Suprapubic skin (tissue), 3 donors: ENCODE measurements around the gene CCDC78.

Source experiments
- EP300 ChIP-seq: sonication (generic); formaldehyde crosslinking; IDR thresholded peaks from one replicate; pipeline ENCODE4 v1.6.1; 2017; ENCODE audit warnings: antibody characterized with exemption
- TF ChIP-seq, protein P1 (sequence below), 2 donors: fragments of 200-600 bp in 1 of 2; fragments of 450-650 bp in 1 of 2; sonication (generic) in 1 of 2; IDR thresholded peaks; one replicate each; pipeline ENCODE4 v1.5.1; 2016 to 2019; ENCODE audit warnings: antibody characterized with exemption in 2 of 2, mild to moderate bottlenecking in 1 of 2, moderate library complexity in 1 of 2

DNA sequence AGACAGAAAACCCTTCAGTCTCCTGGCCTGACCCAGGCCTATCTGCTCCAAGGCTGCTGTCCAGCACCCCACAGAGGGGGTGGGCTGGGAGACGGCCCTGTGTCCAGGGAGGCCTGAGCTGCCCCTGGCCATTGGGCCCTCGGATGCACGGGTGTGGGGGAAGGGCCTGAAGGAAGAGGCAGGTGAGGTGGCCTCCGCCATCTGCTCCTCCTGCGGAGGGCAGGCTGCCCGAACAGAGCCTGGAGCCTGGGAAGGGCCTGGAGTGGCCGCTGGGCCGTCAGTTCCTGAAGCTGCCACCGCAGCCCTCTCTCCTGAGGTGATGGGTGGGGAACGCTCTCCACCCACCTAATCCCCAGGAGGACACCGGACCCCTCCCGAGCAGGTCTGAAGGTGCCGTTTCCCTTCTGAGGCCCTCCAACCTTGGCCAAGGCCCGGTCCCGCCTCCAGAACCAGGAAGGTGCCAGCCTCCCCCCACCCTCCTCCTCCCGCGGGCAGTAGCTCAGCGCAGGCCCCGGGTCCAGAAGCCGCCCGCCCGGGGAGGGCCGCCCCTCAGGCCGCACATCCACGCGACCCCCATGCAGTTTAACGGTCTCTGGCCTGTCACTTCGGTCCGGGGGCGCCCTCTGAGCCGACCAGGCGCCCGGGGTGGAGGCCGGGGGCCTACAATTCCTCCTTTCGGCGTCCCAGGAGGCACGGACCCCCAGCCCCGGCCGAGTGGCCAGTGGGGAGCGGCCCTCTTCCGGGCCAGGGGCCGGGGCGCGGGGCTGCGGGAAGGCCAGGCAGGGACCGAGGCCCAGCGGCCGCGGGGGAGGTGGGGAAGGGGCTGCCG is 21.5 kb downstream of the CCDC78 start:
- TF ChIP-seq, protein P1, sequence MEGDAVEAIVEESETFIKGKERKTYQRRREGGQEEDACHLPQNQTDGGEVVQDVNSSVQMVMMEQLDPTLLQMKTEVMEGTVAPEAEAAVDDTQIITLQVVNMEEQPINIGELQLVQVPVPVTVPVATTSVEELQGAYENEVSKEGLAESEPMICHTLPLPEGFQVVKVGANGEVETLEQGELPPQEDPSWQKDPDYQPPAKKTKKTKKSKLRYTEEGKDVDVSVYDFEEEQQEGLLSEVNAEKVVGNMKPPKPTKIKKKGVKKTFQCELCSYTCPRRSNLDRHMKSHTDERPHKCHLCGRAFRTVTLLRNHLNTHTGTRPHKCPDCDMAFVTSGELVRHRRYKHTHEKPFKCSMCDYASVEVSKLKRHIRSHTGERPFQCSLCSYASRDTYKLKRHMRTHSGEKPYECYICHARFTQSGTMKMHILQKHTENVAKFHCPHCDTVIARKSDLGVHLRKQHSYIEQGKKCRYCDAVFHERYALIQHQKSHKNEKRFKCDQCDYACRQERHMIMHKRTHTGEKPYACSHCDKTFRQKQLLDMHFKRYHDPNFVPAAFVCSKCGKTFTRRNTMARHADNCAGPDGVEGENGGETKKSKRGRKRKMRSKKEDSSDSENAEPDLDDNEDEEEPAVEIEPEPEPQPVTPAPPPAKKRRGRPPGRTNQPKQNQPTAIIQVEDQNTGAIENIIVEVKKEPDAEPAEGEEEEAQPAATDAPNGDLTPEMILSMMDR (IDR thresholded peaks at IDR 0.05): no peak
- TF ChIP-seq EP300: no peak
